CD4-positive, alpha-beta T cell (primary cell): ENCODE results near the gene C10orf62. TPM values are rescaled to one million over a fixed set of nuclear protein-coding genes. Genes with fewer than 3 reads are reported as not detected.

Experiments used
- ATAC-seq: fragments of 200-7000 bp; cut with Tn5 transposase; one replicate; pipeline ENCODE4 v1.10.0; 2022; ENCODE audit warnings: mild to moderate bottlenecking; ENCODE audit not compliant: poor library complexity
- CTCF ChIA-PET: fragments of 350-600 bp; sonication (Branson Sonifier 250); formaldehyde crosslinking; loops from one replicate; lab custom pipeline; 2021; ENCODE audit warnings: antibody characterized with exemption, inconsistent platforms; lab: Charles Lee
- POLR2A ChIA-PET: fragments of 350-600 bp; sonication (Branson Sonifier 250); formaldehyde crosslinking; loops from one replicate; lab custom pipeline; 2021; ENCODE audit warnings: antibody characterized with exemption, inconsistent platforms; lab: Charles Lee
- DNase-seq, 14 experiments: peaks; one replicate each; pipeline ENCODE4 v3.0.0-alpha.2; 2013 to 2020; ENCODE audit warnings: mixed read lengths in 2 of 14
- H3K27ac ChIP-seq, 2 donors: one replicate each; pipeline versions ENCODE4 v1.5.1 to v1.7.0; 2013; ENCODE audit warnings: low read length in 2 of 2, low read depth in 1 of 2, mild to moderate bottlenecking in 1 of 2
- H3K27me3 ChIP-seq, 2 experiments: 1 replicate in 1 of 2; 2 replicates in 1 of 2; pipeline versions ENCODE4 v1.6.1 to v1.7.0; 2013; ENCODE audit warnings: low read length in 2 of 2, control low read depth in 1 of 2, mild to moderate bottlenecking in 1 of 2, moderate library complexity in 1 of 2; ENCODE audit not compliant: insufficient read depth in 2 of 2, control insufficient read depth in 1 of 2
- H3K36me3 ChIP-seq: one replicate; pipeline ENCODE4 v1.6.1; 2013; ENCODE audit warnings: low read length, control low read depth; ENCODE audit not compliant: insufficient read depth
- H3K4me1 ChIP-seq: one replicate; pipeline ENCODE4 v1.6.1; 2013; ENCODE audit warnings: low read length, control low read depth; ENCODE audit not compliant: insufficient read depth
- H3K4me3 ChIP-seq: one replicate; pipeline ENCODE4 v1.5.1; 2013; ENCODE audit warnings: mild to moderate bottlenecking, low read length, moderate library complexity
- H3K9me3 ChIP-seq, 2 experiments: 1 replicate in 1 of 2; 2 replicates in 1 of 2; pipeline versions ENCODE4 v1.6.1 to v1.7.0; 2013; ENCODE audit warnings: low read length in 2 of 2, mild to moderate bottlenecking in 2 of 2, control low read depth in 1 of 2, moderate library complexity in 1 of 2; ENCODE audit not compliant: control insufficient read depth in 1 of 2, insufficient read depth in 1 of 2
- H3K27ac Mint-ChIP-seq: one replicate; pipeline ENCODE4 v1.8.0; 2020; ENCODE audit warnings: mixed read lengths
- H3K27me3 Mint-ChIP-seq: one replicate; pipeline ENCODE4 v1.8.0; 2021; ENCODE audit warnings: mixed read lengths
- H3K36me3 Mint-ChIP-seq: one replicate; pipeline ENCODE4 v1.8.0; 2021; ENCODE audit warnings: low read depth, mixed read lengths
- H3K4me1 Mint-ChIP-seq: one replicate; pipeline ENCODE4 v1.8.0; 2021; ENCODE audit warnings: low read depth, mixed read lengths
- H3K4me3 Mint-ChIP-seq: one replicate; pipeline ENCODE4 v1.8.0; 2020; ENCODE audit warnings: mild to moderate bottlenecking, mixed read lengths
- H3K9me3 Mint-ChIP-seq: one replicate; pipeline ENCODE4 v1.8.0; 2020; ENCODE audit warnings: mixed read lengths
- intact Hi-C, 2 experiments: fragments of 100-400 bp; cut with DNase I in 1 of 2; cut with micrococcal nuclease in 1 of 2; formaldehyde crosslinking; loops; one replicate each; pipeline versions ENCODE4 v1.15.1 to v1.9.0; 2023 to 2025; cut with DNase I, micrococcal nuclease
- total RNA-seq, 174 experiments: library from RNA in 2 of 174; stranded (reverse) in 2 of 174; gene quantifications; one replicate each; pipeline ENCODE4 v1.2.3 and lab custom pipeline; 2021 to 2026
- TF ChIP-seq, protein P1 (sequence below): fragments of 200-600 bp; IDR thresholded peaks from one replicate; pipeline ENCODE4 v1.8.0; 2022; ENCODE audit warnings: antibody characterized with exemption, mild to moderate bottlenecking

C10orf62 gene
- total RNA-seq, 2 experiments from 2014 or later: not detected

DNA sequence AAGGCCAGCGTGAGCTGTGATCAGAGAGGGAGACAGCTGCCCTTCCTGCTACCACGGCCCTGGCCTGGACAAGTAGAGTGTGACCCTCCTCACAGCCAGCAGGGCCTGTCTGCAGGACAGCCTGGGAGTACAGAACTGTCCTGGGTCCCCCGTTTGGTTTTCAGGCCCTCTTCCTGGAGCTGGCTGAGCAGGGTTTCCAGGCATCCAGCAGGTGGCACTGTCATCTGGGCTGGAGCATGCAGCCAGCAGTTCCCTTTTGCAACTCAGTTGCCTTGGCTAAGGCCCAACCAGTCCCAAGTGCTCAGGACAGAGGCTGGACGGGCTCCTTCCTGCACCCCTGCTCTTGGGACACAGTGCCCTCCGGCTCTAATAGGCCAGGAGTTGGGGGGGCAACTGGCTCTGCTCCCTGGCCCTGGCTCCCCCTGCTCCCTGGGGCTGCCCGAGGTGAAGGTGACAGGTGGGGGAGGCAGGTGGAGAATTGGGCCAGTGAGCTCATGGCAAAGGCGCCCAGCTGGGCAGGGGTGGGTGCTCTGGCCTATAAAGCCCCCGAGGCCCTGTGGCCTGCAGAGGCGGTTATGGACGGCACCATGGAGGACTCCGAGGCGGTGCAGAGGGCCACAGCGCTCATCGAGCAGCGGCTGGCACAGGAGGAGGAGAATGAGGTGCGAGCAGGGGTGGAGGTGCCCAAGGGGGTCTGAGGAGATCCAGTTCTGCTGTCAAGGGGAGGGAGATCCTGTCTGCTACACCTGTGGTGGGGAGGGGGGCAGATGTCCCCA, 17.1 kb upstream of the C10orf62 start, which contains the start of gene ANKRD2:
TSS of gene ANKRD2 (plus strand) at position 566 of the 776 bp plus-strand sequence. CDS start at position 576, 10 bp downstream.
- no peak within 1 kb of the TSS for H3K4me3 ChIP-seq
- no peaks in the 10 kb centered on the region for H3K4me1 ChIP-seq
- H3K27ac ChIP-seq: no peak within 1 kb of the TSS
- DNase-seq (peak; percentile 13 to 68 (median 36)), ATAC-seq (peak; percentile 57)
- H3K9me3 ChIP-seq: no peaks in the 10 kb centered on the region
- H3K36me3 ChIP-seq: no peaks in the 10 kb centered on the region
- ChIA-PET CTCF (interaction anchor here (0.6 to 1.2 kb wide), 2 partner anchors 36 to 114 kb away, joined by 3 to 4 read pairs; partner anchors contain the start of gene AVPI1), POLR2A (no interaction called here)
- intact Hi-C loops: loop anchor here in 1 of 2 experiments (1.0 kb wide), 1 partner anchor 159 kb away; no protein-coding TSS in a partner anchor
- H3K36me3 Mint-ChIP-seq: no peaks in the 10 kb centered on the region
- no peaks in the 10 kb centered on the region for H3K4me1 Mint-ChIP-seq
- TF ChIP-seq, protein P1, sequence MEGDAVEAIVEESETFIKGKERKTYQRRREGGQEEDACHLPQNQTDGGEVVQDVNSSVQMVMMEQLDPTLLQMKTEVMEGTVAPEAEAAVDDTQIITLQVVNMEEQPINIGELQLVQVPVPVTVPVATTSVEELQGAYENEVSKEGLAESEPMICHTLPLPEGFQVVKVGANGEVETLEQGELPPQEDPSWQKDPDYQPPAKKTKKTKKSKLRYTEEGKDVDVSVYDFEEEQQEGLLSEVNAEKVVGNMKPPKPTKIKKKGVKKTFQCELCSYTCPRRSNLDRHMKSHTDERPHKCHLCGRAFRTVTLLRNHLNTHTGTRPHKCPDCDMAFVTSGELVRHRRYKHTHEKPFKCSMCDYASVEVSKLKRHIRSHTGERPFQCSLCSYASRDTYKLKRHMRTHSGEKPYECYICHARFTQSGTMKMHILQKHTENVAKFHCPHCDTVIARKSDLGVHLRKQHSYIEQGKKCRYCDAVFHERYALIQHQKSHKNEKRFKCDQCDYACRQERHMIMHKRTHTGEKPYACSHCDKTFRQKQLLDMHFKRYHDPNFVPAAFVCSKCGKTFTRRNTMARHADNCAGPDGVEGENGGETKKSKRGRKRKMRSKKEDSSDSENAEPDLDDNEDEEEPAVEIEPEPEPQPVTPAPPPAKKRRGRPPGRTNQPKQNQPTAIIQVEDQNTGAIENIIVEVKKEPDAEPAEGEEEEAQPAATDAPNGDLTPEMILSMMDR: peak; percentile 56
- no peaks in the 10 kb centered on the region for H3K27me3 Mint-ChIP-seq
- H3K27ac Mint-ChIP-seq: no peak within 1 kb of the TSS
- H3K4me3 Mint-ChIP-seq: no peak within 1 kb of the TSS
- H3K27me3 ChIP-seq: no peaks in the 10 kb centered on the region
- H3K9me3 Mint-ChIP-seq: no peaks in the 10 kb centered on the region

DNA sequence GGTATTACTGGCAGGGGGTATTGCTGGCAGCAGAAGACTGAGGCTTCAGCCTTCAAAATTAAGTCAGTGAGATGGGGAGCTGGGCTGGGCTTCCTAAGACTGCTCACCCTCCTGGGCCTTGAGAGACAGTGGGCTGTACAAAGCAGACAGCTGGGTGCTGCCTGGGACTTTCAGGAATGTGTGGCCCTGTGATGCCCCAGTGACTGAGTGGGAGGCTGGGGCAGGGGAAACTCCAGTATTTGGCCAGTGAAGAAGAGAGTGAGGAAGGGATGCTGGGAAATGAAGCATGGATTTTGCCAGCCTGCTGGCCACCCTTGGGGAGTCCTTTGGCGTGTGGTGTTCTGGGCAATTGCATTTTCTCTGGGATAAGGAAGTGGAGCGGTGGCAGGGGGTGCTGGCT, 16.5 kb upstream of the C10orf62 start:
- DNase-seq: no peak
- H3K4me3 Mint-ChIP-seq: no peak overlapping the region
- H3K36me3 Mint-ChIP-seq: no peaks in the 10 kb centered on the region
- intact Hi-C loops: no loop called here
- H3K4me3 ChIP-seq: no peak overlapping the region
- H3K36me3 ChIP-seq: no peaks in the 10 kb centered on the region
- POLR2A ChIA-PET: no interaction called here
- CTCF ChIA-PET: no interaction called here
- H3K27me3 Mint-ChIP-seq: no peaks in the 10 kb centered on the region
- TF ChIP-seq, protein P1: no peak
- no peak overlapping the region for H3K27ac Mint-ChIP-seq
- no peaks in the 10 kb centered on the region for H3K9me3 ChIP-seq
- no peak for ATAC-seq
- no peaks in the 10 kb centered on the region for H3K27me3 ChIP-seq
- no peaks in the 10 kb centered on the region for H3K9me3 Mint-ChIP-seq
- H3K27ac ChIP-seq: no peak overlapping the region
- H3K4me1 Mint-ChIP-seq: no peaks in the 10 kb centered on the region
- no peaks in the 10 kb centered on the region for H3K4me1 ChIP-seq

DNA sequence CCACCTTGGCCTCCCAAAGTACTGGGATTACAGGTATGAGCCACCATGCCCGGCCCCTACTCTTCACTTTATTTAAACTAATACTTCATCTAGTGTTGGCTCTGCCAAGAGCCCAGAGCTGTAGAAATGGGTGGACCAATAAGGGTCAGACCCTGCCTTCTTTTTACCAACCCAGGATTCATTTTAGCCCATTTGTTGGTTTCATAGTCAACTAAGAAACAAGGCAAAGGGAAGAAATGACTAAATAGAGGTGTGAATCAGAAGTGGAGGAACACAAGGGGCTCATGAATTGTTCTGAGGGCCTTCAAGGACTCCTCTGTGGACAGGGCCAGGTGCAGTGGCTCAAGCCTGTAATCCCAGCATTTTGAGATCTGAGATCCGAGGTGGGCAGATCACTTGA, 15.8 kb upstream of the C10orf62 start:
- H3K9me3 ChIP-seq: no peaks in the 10 kb centered on the region
- H3K27me3 ChIP-seq: peaks cover 2 to 3% of the 10 kb centered on the region in 2 experiments
- H3K4me3 ChIP-seq: no peak overlapping the region
- DNase-seq (no peak), ATAC-seq (no peak)
- TF ChIP-seq, protein P1: no peak
- intact Hi-C loops: no loop called here
- Mint-ChIP-seq H3K4me3 (no peak overlapping the region), H3K4me1 (no peaks in the 10 kb centered on the region), H3K36me3 (no peaks in the 10 kb centered on the region), H3K9me3 (no peaks in the 10 kb centered on the region), H3K27me3 (no peaks in the 10 kb centered on the region), H3K27ac (no peak overlapping the region)
- H3K27ac ChIP-seq: no peak overlapping the region
- ChIA-PET CTCF (interaction anchor here (0.7 kb wide), 1 partner anchor 81 kb away, joined by 3 read pairs; no protein-coding TSS in a partner anchor), POLR2A (no interaction called here)
- H3K4me1 ChIP-seq: no peaks in the 10 kb centered on the region
- H3K36me3 ChIP-seq: no peaks in the 10 kb centered on the region
